Colonic mucosa (tissue), 4 donors: Measurements from ENCODE around the gene PAPPA. TPM values are rescaled to one million over a fixed set of nuclear protein-coding genes. Genes with fewer than 3 reads are reported as not detected.

ENCODE experiments used
- DNase-seq: peaks from one replicate; pipeline ENCODE4 v3.0.0-alpha.2; 2020
- H3K27ac ChIP-seq: fragments of 200-600 bp; one replicate; pipeline ENCODE4 v1.8.0; 2021
- H3K27me3 ChIP-seq: fragments of 200-600 bp; one replicate; pipeline ENCODE4 v1.8.0; 2021
- H3K36me3 ChIP-seq: fragments of 200-600 bp; one replicate; pipeline ENCODE4 v1.8.0; 2021
- H3K4me1 ChIP-seq: fragments of 200-600 bp; one replicate; pipeline ENCODE4 v1.8.0; 2021; ENCODE audit warnings: mild to moderate bottlenecking
- H3K4me3 ChIP-seq: fragments of 200-600 bp; one replicate; pipeline ENCODE4 v1.8.0; 2021
- H3K9ac ChIP-seq, 2 donors: one replicate each; pipeline ENCODE4 v1.7.0; 2013; ENCODE audit warnings: control low read depth in 2 of 2, low read depth in 2 of 2, low read length in 2 of 2
- H3K9me3 ChIP-seq: fragments of 200-600 bp; one replicate; pipeline ENCODE4 v1.8.0; 2021
- CTCF ChIP-seq: fragments of 200-600 bp; IDR thresholded peaks from one replicate; pipeline ENCODE4 v1.8.0; 2022; ENCODE audit warnings: antibody characterized with exemption, mild to moderate bottlenecking
- intact Hi-C: fragments of 100-400 bp; cut with DNase I; formaldehyde crosslinking; loops from one replicate; pipeline ENCODE4 v1.14.1; 2022
- total RNA-seq, 2 donors: library from RNA; stranded (reverse); fragmentation: NEBNext Ultra II Directional in 1 of 2; extraction: Animal tissue kit (Norgen Biotek cat#: 25700) in 1 of 2; gene quantifications; one replicate each; pipeline ENCODE4 v1.2.1, GENCODE V29; 2021
- donor health status: healthy.
- donor health status: DM: no; HTN: no; CAD: no.
- donor health status: DM: no; HTN: no; CAD: no.

Gene PAPPA
- total RNA-seq, 2 donors from 2014 or later: 0.99 to 1.2 TPM

DNA sequence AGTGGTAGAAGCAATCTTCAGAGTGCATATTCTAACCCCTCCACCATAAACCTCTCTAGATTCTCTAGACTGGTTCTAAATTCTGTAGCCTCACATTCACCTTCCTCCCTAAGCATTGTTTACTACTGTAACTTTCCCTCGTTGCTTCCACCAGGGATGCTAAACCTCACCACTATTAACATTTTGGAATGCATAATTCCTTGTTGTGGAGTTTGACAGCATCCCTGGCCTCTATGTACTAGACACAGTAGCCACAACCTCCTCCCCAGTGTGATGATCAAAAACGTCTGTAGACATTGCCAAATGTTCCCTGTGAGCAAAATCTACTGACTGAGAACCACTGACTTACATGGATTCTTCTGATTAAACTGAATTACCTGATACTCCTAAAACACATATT is 18.6 kb downstream of the PAPPA start:
- intact Hi-C loops: no loop called here
- H3K27me3 ChIP-seq: no peaks in the 10 kb centered on the region
- H3K4me1 ChIP-seq: no peaks in the 10 kb centered on the region
- DNase-seq: no peak
- no peaks in the 10 kb centered on the region for H3K36me3 ChIP-seq
- H3K9me3 ChIP-seq: no peaks in the 10 kb centered on the region
- H3K9ac ChIP-seq: no peak overlapping the region
- no peak overlapping the region for H3K27ac ChIP-seq
- no peak for TF ChIP-seq CTCF
- H3K4me3 ChIP-seq: no peak overlapping the region

DNA sequence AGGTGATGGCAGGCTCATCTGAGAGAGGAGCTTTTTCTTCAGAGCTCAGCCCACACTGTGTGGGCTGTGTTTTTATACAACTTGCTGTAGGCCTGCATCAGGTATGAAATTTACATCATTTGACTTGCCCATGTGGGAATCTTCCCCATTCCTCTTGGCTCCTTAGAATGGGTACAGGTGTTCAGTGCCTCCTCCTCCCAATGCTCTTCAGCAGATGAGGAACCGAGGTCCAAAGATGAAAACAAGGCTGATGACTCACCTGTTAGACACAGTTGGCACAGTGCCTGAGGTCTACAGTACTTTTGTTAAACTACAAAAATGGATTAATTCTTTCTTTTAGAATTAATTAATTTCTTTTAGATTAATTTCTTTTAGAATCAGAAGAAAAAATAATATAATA is 20.8 kb downstream of the PAPPA start:
- no peak for TF ChIP-seq CTCF
- no peak overlapping the region for H3K27ac ChIP-seq
- no peaks in the 10 kb centered on the region for H3K9me3 ChIP-seq
- H3K27me3 ChIP-seq: no peaks in the 10 kb centered on the region
- no peak for DNase-seq
- no peaks in the 10 kb centered on the region for H3K36me3 ChIP-seq
- no peaks in the 10 kb centered on the region for H3K4me1 ChIP-seq
- intact Hi-C loops: no loop called here
- H3K9ac ChIP-seq: no peak overlapping the region
- H3K4me3 ChIP-seq: no peak overlapping the region

DNA sequence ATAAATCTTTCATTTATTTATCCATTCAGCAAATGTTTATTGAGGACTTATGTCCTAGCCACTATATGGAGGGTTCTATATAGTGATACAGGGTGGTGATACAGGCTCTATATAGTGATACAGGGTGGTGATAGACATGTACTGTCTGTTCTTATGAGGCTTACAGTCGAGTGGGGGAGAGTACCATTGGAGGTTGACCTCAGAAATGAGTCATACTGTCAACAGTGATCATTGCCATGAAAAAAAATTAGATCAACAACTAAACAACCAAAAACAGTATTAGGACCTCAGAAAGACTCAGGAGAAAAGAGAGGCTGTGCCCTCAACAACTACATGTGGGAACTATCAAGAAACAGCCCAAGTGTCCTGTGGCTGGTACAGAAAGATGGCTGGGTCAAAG is 22.0 kb downstream of the PAPPA start:
- no peak for DNase-seq
- no peak overlapping the region for H3K4me3 ChIP-seq

GRCh38 chr9:116178481-116179211 is 25.1 kb downstream of the PAPPA start:
- intact Hi-C loops: no loop called here
- H3K36me3 ChIP-seq: no peaks in the 10 kb centered on the region
- no peak for TF ChIP-seq CTCF
- no peak overlapping the region for H3K9ac ChIP-seq
- no peak overlapping the region for H3K4me3 ChIP-seq
- no peaks in the 10 kb centered on the region for H3K9me3 ChIP-seq
- H3K27ac ChIP-seq: no peak overlapping the region
- H3K27me3 ChIP-seq: no peaks in the 10 kb centered on the region
- H3K4me1 ChIP-seq: no peaks in the 10 kb centered on the region
- DNase-seq: no peak

More for the DNA sequence above, 22.0 kb downstream of the PAPPA start:
- no peak overlapping the region for H3K9ac ChIP-seq
- H3K4me1 ChIP-seq: no peaks in the 10 kb centered on the region
- H3K27me3 ChIP-seq: no peaks in the 10 kb centered on the region
- intact Hi-C loops: no loop called here
- TF ChIP-seq CTCF: no peak
- H3K36me3 ChIP-seq: no peaks in the 10 kb centered on the region
- H3K27ac ChIP-seq: no peak overlapping the region
- H3K9me3 ChIP-seq: no peaks in the 10 kb centered on the region

- Histone ChIP-seq H3K9me3 (no peaks in the 10 kb centered on the region), H3K27ac (no peak overlapping the region), H3K27me3 (no peaks in the 10 kb centered on the region), H3K36me3 (no peaks in the 10 kb centered on the region), H3K4me1 (no peaks in the 10 kb centered on the region), H3K4me3 (no peak overlapping the region), H3K9ac (no peak overlapping the region)
- intact Hi-C loops: no loop called here
- no peak for DNase-seq
- TF ChIP-seq CTCF: no peak
Measured at GRCh38 chr9:116179568-116179967, 26.0 kb downstream of the PAPPA start.
